ENCODE data around the gene OTULIN.
A peak's percentile ranks its signal among the peaks of the same experiment; 100 is the strongest.

Gene OTULIN

GRCh38 chr5:14669415-14669814 is 4.9 kb downstream of the OTULIN start:
- DNase-seq, result no peak

GRCh38 chr5:14669975-14670374 is 5.5 kb downstream of the OTULIN start:
- DNase-seq, result no peak

GRCh38 chr5:14671414-14671813 is 6.9 kb downstream of the OTULIN start:
- DNase-seq, result no peak

- DNase-seq, result no peak
Observed at GRCh38 chr5:14672082-14672481, 7.6 kb downstream of the OTULIN start.

GRCh38 chr5:14672484-14673394 is 8.2 kb downstream of the OTULIN start:
- no peak for DNase-seq

GRCh38 chr5:14673443-14673842 is 8.9 kb downstream of the OTULIN start:
- DNase-seq, result no peak

- DNase-seq, result no peak
Observed at GRCh38 chr5:14674983-14675854, 10.7 kb downstream of the OTULIN start.

- DNase-seq, result no peak
Observed at GRCh38 chr5:14675865-14676300, 11.4 kb downstream of the OTULIN start.

- no peak for DNase-seq
Observed at GRCh38 chr5:14676320-14676719, 11.8 kb downstream of the OTULIN start.

- DNase-seq, result no peak
Observed at GRCh38 chr5:14678773-14679334, 14.3 kb downstream of the OTULIN start.

- DNase-seq, result no peak
Observed at GRCh38 chr5:14679595-14679994, 15.1 kb downstream of the OTULIN start.

- no peak for DNase-seq
Observed at GRCh38 chr5:14681236-14681752, 16.8 kb downstream of the OTULIN start.

- DNase-seq, result no peak
Observed at GRCh38 chr5:14683906-14684455, 19.5 kb downstream of the OTULIN start.

- no peak for DNase-seq
Observed at GRCh38 chr5:14684757-14685156, 20.2 kb downstream of the OTULIN start.

GRCh38 chr5:14685757-14686156 is 21.2 kb downstream of the OTULIN start:
- DNase-seq, result peak; percentile 14

GRCh38 chr5:14686517-14686916 is 22.0 kb downstream of the OTULIN start:
- DNase-seq, result no peak

GRCh38 chr5:14687023-14687665 is 22.6 kb downstream of the OTULIN start:
- DNase-seq, result no peak

- no peak for DNase-seq
Observed at GRCh38 chr5:14693070-14693469, 28.6 kb downstream of the OTULIN start.

GRCh38 chr5:14695152-14695551 is 30.6 kb downstream of the OTULIN start:
- DNase-seq, result no peak

- DNase-seq, result no peak
Observed at GRCh38 chr5:14696057-14696456, 31.5 kb downstream of the OTULIN start.

- no peak for DNase-seq
Observed at GRCh38 chr5:14696851-14697250, 32.3 kb downstream of the OTULIN start.

GRCh38 chr5:14698495-14698894 is 34.0 kb downstream of the OTULIN start:
- DNase-seq, result no peak
